Measurements from ENCODE around the gene HOPX.
"Not testable (repeated sequence)": the region's sequence is repeated elsewhere in the genome, so short reads cannot be mapped to it uniquely, and the experiment has no call there.

HOPX gene

DNA sequence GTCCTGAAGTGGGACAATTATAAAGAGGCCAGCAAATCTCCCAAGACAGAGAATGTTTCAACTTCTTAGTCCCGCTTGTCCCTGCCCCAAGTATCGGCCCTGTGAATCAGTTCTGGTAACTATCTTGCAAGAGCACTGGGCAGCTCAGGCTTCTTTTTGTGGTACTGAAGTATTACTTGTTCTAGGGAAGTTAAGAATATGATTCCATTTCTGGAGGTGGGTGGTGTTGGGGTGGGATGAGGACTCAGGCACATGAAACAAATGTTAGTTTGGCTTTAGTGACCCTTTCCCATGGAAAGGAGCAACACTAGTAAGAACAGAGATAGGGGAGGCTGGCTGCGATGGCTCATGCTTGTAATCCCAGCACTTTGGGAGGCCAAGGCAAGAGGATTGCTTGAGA, 28.9 kb downstream of the HOPX start:
- DNase-seq = no peak

DNA sequence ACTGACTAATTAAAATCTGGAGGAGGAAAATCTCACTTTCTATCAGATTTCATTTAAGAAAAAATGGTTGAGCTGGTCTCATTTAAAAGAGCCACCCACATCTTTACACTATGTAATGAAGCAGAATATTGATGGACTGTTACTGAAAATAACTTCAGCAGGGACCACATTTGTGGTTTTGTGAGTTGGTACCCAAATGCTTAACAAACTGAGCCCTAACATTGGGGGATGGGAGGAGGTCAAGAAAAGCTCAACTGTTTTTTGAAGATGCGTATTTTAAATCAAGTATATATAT, 30.1 kb downstream of the HOPX start:
- DNase-seq = no peak

DNA sequence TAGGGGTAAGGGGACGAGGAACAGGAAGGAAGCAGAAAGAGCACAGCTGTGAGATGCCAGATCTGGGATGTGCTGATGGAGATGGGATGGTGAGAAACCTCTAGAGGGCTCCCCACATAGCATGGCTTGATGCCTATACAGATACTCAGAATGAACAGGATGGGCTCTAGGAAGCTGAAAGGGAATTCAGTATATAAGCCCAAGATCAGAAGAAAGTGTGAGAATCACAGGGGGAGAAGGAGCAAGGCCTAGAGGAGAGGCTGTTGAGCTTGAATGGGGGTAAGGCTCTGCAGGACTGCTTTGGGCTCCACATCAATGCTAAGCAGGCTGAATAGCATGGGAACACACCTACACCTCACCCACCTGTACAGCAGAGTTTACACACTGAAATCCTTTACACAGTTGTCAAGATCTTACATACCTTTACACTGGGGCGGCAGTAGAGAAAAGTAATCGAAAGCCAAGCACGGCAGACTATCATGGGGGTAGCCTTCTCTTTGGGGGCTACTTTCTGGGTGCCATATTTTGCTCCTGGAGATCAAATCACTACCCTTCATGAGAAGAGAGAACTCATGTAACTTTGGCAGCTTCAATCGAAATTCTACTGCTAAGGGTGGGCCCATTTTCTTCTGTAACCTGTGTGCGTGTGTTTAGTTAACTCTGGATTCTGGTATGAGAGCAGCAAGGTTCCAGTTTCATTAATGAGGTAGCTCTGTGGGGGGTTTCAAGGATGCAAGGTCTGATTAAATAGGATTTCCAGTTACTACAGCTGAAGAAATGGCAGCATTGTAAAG, 30.6 kb downstream of the HOPX start:
- no peak for DNase-seq

DNA sequence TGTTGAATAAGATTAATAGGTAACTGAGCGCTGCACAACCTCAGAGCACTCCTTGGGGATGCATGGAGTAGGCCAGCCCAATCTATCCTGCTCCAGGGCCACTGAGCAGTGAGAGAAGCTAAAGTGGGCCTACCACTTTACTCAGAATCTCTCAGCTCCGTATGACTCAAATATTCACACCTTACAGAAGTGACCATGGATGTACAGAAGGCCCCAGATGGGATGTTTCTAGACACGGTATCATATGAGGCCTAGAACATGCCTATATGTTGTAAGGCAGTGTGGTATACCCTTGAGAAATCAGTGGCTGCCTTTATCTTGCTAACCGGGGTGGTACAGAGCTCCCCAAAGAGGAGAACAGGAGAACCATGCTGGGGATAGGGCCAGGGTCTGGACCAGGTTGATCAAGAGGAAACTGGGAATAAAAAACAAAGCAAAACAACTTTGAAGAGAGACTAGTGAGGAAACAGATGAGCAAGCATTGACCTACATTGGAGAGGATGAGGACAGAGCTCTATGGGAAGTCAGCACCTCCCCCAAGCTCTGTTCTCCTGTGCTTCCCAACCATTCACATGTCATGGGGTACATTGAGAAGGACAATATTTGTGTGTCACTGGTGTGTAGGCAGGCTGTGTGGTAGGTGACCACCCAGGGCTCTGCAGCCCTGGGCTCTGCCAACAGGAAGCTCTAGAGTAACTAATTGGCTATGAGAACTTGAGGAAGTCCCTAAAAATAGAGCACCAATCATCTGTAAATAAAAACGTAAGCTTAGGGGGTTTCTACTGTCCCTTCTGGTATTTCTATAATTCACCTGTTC, 31.4 kb downstream of the HOPX start:
- no peak for DNase-seq

DNA sequence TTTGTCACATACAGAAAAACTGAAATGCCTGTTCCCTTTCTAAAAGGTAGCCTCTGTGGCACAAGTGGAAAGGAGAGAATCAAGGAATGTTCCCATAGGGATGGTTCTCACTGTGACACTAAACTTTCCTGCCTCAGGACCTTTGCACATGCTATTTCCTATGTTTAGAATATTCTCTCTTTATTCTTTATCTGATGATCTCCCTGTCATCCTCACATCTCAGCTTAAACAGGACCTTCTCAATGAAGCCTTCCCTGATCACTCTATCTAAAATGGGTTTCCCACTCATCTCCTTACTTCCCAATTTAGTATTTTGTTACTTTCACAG, 32.3 kb downstream of the HOPX start:
- DNase-seq = no peak

DNA sequence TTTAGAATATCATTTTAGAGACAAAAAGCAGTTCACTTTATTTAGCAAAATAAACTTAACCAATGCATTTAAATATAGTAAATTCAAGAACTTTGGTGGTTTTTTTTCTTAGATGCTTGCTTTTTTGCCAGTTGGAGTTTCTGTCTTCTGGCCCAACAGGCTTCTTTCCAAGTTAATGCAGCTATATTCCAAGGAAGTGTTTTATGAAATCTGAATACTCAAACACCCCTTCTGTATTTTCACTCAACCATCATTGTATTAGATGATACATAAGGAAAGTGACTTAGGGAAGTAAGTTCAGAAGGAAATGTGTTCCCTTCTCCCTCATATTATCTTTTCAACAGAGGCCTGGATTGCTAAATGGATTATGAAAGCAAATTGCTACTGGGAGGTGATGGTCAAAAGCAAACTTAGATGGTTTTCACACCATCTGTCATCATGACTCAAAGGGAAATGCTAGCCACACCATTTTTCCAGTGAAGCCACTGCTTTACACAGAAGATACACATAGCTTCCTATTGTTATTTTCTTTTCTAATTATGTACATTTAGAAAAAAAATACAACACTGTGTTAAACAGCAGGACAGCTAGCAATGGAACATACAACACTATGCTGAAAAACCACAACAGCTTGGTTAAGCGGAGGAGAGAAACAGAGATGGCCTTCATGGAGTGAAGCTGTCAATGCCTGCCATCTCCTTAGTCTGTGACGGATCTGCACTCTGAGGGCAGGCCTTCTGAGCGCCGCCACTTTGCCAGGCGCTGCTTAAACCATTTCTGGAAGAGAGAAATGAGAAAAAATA, 32.9 kb downstream of the HOPX start:
- no peak for DNase-seq

DNA sequence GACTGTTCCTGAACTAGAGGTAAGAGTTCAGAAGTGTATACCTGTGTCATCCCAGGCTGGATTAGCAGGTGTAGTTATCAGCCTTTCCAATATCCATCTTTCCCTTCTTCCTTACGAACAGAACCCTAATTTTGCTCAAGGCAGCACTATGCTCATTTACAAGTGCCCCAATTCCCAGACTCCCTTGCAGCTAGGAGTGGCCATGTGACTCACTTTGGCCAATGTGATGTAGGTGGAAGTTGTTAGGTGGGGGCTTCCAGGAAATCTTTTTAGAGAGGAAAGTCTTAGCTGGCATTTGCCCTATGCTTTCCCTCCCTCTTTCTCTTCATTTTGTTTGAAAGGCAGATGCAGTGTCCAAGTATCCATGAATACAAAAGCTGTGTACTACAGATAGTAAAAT, 34.8 kb downstream of the HOPX start:
- no peak for DNase-seq

DNA sequence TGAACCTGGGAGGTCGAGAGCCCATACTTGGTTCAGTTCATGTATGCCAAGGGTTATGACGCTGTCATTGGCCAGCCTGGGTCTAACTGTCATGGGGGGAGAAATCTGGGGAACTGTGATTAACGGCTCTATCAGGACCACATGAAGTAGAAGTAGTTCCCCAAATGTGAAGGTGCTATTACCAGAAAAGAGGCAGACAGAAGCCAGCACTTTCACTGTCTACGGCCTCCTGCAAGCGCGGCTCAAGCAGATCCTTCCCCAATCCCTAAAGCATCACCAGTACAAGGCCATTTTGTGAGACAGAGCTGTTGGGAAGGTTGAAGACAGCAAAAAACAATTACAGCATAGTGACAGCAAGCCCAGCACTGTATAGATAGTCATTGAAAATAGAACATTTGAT, 37.5 kb downstream of the HOPX start:
- DNase-seq = no peak

DNA sequence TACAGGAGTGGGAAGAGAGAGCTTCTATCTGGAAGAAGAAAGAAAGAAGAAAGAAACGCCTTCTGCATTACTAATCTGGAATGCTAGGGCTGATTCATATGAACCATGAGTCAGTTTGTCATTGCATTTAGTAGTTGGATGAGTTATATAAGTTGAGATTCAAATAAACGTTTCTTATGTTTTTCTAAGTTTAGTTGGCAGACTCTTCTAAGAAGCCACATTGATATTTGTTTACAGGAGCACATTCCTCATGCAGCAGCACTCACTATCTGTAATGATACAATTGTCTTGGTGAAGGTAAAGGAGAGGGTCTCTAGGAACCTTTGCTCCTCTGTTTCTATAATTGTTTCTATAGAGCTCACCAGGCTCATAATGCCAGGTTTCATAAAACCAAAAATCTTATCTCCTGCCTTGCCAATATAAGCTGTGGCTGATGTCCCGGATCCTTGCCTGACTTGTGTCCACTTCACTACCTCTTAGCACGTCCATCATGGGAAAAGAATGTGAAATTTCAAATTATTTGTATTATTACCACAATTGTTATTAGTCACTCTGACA, 39.5 kb downstream of the HOPX start:
- DNase-seq = no peak

DNA sequence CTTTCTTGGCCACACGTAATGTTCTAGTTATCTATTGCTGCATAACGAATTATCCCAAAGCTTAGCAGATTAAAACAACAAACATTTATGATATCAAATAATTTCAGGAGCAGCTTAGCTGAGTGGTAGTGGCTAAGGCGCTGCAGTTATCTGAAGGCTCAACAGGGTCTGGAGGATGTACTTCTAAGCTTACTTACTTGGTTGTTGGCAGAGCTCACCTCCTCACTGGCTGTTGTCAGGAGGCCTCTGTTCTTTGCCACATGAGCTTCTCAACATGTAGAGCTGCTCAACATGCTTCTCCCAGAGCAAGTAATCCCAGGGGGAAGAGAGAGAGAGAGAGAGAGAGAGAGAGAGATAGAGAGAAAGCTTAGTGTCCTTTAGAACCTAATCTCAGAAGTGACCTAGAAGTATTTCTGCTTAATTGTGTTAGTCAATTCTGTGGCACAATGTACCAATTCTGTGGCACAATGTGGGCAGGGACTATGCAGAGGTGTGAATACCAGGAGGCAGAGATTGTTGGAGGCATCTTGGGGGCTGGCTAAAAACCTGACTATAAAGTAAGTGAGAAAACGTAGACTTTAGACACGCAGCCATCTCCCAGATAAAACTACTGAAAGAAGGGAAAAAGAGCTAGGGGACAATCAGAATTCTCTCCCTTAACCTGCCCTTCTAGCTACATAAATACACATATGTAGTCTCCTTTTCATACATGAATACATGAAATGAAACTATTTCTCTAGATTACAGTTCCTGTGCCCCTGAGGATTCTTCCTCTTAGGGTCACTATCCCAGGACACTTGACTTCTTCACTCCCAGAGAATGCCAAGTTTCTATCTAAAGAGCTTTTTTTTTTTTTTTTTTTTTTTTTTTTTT, 40.2 kb downstream of the HOPX start:
- no peak for DNase-seq

DNA sequence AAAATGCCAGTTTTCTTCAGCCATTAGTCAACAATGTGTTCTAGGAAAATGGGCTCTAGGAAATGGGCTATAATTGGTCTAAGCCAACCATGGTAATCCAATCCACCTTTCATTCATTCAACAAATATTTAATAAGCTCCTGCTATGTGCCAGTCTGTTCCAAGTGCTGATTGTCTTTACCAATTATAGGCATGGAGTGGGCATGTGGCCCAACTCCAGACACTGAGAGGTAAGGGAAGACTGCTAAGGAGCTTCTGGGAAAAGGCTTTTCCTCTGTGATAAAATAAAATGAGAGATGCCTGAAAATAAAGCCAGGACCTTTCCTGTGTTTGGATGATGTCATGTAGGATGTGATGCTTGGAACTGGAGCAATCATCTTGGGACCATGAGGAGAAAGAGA, 43.3 kb downstream of the HOPX start:
- no peak for DNase-seq

DNA sequence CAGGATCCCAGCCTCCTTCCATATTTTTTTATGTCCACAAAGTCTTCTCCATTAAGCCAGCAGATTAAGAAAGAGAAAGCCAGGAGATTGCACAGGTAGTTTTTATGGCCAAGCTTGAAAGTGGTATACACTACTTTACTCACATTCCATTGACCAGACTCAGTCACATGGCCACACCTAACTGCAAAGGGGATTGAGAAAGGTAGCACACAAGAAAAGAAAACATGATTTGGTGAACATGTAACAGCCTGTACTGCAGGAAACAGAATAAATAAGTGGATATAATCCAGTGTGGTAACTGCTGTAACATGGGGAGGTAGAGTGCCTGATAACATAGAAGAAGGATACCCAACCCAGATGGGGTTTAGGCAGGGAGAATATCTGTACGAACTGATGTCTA, 43.9 kb downstream of the HOPX start:
- DNase-seq = no peak

DNA sequence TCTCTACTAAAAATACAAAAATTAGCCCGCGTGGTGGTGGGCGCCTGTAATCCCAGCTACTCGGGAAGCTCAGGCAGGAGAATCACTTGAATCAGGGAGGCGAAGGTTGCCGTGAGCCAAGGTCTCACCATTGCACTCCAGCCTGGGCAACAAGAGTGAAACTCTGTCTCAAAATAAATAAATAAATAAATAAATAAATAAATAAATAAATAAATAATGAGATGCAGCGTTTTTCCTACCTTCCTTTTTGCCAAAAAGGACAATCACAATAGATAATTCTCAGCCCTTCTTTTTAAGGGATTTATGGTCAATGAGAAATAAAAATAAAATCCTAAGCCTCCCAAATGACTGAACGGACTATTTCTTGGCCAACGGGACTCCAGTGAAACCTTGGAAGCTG, 46.1 kb downstream of the HOPX start:
- DNase-seq = not testable (repeated sequence)

DNA sequence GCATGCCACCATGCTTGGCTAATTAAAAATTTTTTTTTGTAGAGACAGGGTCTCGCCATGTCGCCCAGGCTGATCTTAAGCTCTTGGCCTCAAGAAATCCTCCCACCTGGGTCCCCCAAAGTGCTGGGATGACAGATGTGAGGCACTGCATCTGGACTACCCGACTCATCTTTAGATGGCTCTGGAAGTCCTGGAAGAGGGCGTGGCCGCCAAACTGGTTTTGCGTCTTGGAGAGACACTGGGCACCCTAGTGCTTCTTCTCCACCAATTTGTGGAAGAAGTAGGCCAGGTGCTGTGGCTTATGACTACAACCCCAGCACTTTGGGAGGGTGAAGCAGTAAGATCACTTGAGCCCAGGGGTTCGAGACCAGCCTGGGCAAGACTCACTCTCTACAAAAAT, 47.6 kb downstream of the HOPX start:
- no peak for DNase-seq

DNA sequence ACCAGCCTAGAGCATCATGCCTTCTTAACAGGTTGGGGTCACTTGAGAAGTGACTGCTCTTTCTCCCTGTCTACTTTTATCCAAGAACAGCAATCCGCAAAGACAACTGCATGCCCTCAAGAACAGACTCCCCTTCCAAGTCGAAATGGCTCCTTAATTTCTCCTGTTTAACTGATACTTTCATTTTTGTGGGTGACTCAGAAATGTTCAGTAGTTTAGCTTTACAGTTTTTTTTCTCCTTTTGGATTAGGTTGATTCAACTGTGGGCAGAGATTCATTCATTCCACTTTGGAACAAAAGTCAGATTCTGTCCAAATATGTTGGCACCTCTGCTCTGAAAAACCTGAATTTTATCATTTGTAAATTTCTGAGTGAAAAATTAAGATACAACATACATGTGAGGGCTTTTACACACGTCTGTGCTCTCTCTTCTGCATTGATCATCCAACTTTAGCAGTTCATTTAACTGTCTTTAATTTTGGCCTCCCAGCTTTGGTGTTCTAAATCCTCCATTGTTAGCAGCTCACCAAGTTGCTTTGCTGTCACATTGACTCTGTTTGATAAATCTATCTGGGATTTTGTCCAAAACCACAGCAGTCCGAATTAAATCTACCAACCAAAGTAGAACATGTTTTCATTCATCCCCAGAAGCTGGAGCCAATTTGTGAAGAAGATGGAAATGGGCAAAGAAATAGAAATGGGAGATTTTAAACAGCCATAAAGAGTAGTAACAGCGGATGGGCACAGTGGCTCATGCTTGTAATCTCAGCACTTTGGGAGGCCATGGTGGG, 50.0 kb downstream of the HOPX start:
- no peak for DNase-seq

DNA sequence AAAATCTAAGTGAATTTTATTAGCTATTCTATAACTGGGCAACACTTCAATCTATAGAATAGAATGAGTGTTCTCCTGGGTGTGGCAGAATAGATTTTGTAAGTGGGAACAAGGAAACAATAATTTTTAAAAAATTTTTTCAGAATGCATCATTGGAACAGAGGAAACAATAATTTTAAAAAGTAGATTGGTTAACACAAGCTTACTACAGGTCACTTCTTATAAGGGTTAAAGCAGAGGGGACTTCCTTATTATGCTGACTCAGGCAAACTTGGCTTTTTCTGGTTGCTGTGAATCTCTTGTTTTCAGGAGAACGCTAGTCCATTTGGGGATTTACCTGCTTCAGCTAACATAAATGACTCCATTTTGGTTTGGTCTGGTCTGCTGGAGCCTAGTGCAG, 52.5 kb downstream of the HOPX start:
- DNase-seq = no peak

DNA sequence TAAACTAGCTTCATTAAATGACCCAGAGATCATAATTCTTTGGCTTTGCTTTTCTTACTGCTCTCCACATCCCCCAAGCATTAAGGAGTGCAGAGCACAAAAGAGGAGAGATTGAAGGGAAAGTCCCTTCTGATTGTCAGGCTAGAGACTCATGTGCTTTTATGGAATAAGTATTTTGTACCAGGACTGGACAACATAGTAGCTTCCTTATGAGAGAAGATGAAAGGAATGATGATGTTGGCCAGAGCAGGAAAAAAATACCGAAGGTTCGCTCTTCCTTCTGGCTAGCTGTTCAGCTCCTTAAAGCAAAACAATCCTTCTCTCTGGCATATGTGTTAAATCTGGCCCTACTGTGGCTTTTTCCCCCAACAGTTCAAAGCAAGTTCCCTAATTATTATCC, 53.1 kb downstream of the HOPX start:
- no peak for DNase-seq

DNA sequence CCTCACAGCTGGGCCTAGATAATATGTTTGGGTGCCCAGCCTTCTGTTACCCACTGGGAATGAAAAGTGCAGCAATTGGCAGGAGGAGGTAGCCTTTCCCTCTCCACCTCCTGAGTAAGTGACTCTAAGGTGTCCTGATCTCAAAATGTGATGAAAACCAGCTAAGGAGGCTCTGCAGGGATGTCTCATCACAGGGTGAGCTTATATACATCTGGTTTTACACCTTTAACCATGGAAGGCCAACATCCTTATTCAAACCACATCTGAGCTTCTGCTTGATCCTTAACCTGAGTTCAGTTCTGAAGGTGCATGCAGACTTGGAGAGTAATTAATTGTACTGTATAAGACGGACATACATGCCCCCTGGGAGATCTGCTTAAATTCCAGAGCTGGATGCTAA, 53.7 kb downstream of the HOPX start:
- no peak for DNase-seq

DNA sequence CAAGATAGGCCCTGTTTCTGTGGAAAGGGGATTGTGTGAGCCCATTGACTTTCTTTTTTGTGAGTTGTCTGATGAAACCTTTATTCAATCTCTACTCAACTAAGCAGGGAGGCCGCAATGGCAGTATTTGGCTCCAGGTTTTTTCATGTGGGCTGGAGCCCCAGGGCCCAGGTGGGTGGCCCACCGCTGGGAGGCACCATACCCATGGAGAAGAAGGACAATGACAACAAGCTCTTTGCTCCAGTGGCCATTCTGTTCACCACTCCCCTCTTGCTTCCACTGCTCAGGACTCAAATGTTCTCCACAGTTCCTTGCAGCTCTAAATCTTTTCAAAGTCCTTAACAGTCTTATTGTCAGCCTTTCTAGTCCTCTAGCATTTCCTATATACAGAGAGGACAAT, 54.1 kb downstream of the HOPX start:
- no peak for DNase-seq

DNA sequence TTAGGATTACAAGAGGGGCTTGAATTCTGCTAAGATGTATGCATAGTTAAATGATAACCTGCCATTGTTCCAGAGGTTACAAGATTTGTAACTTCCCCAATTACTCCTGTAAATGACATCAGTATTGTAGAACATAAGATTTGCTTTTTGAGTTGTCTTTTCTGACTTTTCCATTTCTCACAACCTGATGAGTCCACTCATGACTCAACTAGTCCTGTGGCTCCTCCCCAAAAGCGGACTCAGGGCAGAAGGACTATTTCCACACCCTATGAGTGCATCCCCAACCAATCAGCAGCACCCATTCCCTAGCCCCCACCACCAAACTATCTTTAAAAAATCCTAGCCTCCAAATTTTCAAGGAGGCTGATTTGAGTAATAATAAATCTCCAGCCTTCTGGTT, 54.7 kb downstream of the HOPX start:
- DNase-seq = no peak

DNA sequence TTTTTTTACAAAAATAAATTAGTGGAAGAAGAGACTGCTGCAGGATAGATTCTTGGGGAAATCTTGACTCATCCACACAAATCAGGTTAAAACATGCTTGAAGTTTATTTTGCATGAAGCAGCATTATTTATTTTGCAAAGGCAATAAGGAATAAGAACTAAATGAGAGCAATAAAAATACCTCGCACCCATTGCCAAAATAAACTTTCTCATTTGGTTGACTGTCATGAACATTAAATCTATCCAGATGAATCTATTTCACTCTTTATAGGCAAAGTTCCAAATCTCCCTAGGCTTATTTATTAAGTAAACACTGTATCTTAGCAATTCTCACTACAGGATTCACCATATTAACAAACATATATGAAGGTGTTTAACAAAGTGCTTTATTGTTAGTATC, 58.9 kb downstream of the HOPX start:
- no peak for DNase-seq

DNA sequence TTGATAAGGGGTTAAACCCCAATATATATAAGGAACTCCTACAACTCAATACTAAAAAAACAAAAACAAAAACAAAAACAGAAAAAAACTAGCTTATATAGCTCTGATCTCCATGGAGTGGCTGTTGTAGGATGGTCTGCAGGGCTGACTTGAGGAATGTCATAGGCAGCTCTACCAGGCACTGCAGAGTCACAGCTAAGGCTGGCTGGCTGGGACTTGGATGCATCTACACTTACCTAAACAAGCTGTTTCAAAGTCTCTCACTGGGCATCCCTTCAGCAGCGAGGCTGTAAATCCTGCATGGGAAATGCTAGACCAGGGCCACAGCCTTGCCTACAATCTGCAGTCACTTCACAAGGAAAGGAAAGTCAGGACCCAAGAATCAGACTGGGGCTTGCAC, 61.3 kb downstream of the HOPX start:
- DNase-seq = no peak

Measured in SHP77 treated with DMSO at 0.1 percent for 48 hours (cell line).